AML-193 (cell line): Measurements from ENCODE around the gene NPTX2.
A peak's percentile ranks its signal among the peaks of the same experiment; 100 is the strongest.

ENCODE experiments used
- DNase-seq, 2 experiments: peaks; one replicate each; lab custom pipeline; 2025; lab: John Stamatoyannopoulos, UW

Gene NPTX2

DNA sequence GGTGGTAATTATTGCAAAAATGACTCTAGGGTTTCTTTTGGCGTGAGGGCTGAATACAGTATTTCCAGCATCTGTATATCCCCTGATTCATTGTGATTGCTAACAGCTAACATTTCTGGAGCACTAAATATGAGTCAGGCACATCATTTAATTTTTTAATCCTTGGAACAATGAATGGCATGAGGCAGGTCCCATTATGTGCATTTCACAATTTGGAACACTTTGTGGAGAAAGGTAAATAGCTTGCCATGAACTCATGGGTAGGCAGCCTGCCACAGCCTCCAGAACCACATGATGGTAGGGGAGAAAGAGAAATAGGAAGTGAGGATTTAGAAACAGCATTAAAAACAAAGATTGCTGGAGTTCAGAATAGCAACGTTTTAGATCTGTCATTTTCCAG lies 1.7 kb downstream of the NPTX2 start:
- no peak for DNase-seq

DNA sequence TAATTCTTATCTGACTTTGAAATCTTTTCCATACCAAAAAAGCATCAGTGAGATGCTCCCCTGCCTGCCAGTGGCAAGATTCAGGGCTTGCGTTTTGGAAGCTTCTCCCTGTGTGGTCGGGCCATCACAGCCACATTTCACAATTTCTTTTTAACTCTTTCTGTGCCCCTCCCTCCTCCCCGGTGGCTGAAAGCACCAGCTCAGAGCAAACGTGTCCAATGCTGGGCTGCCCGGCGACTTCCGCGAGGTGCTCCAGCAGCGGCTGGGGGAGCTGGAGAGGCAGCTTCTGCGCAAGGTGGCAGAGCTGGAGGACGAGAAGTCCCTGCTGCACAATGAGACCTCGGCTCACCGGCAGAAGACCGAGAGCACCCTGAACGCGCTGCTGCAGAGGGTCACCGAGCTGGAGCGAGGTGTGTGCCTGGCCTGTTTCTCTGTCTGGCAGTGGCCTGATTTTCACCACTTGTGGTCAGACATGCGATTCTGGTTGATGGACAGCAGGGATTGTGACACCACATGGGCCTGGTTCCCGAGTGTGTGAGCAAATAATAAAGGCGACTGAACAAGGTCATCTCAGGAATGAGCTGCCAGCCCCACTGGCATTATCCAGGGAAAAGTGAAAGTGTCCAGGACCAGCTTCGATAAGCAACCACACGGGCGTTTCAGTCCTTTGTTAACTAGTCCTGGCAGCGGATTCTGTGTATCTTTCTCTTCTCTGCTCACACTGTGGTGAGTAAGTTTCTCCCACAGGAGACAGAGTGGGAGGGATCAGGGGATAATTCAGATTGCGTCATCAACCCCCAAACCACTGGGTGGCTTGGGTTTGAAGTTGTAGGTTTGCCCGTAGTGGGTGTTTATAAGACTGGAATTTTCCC lies 2.6 kb downstream of the NPTX2 start:
- no peak for DNase-seq

DNA sequence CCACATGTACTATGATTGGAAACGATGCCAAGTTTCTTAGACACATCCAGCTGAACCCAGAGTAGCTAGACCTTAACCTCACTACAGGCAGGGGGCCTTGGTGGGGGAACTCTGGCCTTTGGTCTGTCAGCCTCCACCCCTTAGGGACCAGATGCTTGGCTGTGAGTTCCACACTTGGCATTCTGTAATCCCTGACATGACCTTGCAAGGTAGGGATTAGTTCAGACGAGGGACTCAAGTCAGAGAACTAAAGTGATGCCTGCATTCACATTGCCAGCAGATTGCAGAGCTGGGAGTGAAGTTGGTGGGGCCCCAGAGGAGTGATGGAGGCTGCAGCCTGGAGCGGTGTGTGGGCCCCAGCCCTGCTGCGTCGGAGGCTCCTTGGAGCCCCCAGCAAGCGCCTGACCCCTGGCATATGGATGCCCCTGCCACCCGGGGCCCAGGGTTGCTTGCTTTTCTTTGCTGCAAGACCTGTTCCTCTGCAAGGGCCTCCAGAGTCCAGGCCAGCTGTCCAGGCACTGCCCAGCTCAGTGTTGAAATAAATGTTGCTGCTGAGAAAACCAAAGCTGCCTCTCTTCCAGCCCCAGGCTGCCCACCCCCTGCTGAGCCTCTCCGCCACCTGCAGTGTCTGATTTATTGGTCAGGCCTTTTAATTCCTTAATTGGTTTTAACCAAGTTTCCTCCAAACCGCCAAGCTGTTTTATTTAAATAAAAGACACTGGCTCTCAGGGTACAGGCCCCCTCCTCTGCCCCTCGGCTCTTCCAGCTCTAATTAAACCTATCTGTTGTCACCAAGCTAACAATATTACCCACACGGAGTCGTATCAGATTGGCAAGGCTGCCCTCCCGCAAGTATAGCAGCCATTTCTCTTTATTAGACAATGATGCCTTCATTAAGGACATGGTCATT lies 4.7 kb downstream of the NPTX2 start:
- no peak for DNase-seq

DNA sequence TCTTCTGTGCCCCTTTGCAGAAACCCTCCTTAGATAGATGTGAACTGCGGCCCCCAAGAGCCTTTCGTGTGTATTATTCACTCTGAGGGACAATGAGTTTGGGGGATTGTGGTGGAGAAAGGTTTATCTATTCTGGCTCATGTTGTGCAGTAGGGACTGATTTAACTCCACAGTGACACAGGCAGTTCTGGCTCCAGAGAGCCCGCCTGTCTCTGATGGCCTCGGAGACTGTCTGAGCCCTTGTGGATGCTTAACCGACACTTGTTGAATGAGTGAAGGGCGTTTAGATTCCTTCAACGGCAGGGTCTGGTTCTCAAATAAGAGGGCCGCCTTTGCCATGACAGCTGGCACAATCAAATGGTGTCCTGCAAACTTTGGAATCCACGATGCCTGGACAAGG lies 5.8 kb downstream of the NPTX2 start:
- no peak for DNase-seq

DNA sequence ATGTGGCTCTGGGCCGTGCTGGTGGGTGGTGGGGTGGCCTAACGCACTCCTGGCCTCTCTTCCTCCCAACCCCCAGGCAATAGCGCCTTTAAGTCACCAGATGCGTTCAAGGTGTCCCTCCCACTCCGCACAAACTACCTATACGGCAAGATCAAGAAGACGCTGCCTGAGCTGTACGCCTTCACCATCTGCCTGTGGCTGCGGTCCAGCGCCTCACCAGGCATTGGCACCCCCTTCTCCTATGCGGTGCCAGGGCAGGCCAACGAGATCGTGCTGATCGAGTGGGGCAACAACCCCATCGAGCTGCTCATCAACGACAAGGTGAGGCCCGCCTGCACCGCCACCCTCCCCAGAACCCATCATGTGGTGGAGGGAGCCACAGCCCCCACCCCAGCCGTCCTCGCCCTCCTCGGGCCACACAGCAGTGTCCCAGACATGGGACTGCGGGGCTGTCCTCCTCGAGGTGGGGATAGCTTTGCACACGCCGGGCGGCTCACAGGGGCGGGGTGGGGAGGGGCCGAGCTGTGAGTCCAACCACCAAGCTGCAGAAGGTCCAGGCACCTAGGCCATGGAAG lies 7.8 kb downstream of the NPTX2 start:
- DNase-seq, result no peak

DNA sequence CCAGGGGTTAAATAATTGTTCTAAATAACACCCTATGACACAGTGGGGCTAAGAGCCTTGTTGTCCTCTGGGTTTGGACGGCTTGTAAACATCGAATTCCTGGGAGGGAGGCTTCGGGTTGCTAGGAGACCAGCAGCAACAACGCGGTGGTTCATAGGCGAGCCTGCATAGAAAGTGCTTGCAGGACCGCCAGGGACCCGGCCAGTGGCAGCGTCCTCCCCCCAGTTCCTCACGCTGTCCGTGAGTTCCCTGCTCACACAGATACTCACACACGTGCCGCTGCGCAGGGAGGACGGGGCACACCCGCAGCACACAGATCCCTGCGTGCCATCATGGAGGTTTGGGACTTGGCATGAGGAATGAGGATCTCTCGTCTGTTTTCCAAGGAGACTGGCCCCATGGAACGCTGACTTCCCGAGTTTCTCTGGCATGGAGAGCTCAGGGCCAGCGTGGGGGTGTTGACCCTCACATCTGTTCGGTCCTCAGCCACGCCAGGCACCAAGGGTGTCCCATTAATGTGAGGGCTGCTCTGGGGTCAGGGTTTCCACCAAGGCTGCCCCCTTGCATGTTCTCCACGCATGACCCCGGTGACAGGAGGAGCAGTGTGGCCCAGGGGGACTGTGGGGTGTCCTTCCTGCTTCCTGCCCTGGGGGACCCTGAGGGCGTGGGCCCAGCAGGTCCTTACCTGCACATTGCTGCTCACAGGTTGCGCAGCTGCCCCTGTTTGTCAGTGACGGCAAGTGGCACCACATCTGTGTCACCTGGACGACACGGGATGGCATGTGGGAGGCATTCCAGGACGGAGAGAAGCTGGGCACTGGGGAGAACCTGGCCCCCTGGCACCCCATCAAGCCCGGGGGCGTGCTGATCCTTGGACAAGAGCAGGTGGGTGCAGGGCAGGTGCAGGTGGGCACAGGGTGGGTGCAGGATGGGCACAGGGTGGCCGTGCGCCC lies 9.7 kb downstream of the NPTX2 start:
- DNase-seq, result no peak

DNA sequence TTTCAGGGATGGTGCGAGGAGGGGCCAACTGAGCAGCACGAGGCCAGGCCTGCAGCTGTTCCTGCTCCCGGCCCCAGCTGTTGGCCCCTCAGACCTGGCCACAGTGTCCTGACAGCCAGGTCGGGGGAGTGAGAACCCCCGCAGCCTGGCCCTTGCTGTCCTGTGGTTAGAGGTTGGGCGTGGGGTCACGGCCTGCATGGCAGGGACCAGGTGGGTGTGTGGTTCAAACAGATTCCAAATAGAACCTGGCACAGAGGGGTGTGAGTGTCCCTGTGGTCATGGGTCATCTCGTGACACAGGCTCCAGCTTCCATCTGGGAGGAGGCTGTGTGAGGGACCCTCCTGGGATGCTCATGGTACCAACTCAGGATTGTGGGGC lies 10.3 kb downstream of the NPTX2 start:
- DNase-seq, result no peak

DNA sequence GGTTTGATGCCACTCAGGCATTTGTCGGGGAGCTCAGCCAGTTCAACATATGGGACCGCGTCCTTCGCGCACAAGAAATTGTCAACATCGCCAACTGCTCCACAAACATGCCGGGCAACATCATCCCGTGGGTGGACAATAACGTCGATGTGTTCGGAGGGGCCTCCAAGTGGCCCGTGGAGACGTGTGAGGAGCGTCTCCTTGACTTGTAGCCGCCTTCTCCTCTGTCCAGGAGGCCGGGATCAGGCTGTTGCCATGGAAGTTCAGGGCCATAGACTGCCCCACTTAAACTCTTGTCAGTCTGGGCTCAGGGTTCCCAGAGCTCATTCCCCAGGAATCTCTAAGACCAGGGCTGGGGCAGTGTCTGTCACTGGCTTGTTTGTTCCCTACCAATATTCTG lies 11.3 kb downstream of the NPTX2 start:
- DNase-seq, result no peak

DNA sequence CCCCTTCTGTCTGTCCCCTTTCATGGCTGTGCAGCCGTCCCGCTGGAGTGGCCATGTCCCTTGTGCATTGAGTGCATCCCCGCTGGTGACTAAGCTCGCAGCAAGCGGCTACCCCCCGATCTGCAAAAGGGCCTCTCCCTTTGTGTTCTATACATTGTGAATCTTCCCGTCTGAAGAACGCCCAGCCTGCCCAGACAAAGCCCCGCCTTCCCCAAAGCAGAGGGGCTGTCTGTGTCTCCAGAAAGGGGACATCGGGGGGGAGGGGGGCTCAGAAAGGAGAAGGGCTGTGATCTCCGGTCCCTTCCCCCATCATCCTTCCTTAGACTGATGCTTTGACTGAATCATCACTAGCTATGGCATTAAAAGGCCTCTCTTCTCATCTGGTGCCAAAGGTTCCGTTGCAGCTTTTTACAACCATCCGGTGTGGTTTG lies 11.9 kb downstream of the NPTX2 start:
- no peak for DNase-seq

DNA sequence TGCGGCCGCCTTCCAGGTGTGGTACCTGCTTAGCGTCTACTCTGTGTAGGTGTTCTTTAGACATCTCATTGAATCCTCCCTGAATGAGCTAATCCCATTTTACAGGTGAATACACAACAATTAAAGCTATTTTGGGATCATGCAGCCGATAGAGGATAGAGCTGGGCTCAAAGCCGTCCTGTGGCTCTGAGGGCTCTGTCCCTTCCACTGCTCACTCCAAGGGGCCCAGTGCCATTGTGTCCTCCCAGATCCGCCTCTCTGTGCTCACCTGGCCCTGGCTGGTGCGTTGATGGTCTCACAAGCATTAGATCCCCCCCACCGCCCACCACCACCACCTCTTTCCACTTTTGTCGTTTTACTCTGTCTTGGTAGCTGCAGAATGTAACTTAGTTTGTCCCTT lies 13.1 kb downstream of the NPTX2 start:
- no peak for DNase-seq

DNA sequence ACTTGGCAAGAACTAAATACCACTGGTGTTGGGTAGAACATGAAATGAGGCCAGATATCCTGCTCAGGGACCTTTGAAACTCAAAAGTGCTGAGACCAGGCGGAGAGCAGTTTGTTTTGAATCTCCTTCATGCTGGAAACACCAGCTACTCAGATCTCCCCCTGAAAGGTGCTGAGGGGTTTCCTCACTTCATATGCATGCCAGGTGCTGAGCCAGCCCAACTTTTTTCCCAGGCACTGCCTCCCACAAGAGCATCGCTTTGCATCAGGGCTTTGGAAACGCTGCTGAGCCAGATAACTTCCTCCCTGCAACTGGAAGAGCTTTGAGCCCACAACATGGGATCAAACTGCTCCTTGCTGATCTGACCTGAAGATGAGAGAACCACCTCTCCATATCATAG lies 13.7 kb downstream of the NPTX2 start:
- no peak for DNase-seq

DNA sequence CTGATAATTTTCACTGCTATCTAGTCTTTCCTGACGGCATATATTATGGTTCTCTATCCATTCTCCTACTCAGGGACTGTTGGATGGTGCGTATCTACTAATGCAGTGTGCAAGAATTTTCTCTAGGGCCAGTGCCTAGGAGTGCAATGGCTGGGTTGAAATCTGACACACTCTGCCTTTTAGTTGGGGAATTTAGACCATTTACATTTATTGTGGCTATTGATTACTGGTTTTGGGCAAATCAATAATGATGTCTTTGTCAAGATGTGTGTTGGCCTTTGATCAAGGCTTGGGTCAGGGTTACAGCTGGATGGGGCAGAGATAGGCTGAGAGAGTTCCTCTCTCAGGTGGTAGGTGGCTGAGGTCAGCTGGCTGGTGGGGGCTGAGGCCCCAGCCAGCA lies 21.8 kb downstream of the NPTX2 start:
- DNase-seq, result no peak

DNA sequence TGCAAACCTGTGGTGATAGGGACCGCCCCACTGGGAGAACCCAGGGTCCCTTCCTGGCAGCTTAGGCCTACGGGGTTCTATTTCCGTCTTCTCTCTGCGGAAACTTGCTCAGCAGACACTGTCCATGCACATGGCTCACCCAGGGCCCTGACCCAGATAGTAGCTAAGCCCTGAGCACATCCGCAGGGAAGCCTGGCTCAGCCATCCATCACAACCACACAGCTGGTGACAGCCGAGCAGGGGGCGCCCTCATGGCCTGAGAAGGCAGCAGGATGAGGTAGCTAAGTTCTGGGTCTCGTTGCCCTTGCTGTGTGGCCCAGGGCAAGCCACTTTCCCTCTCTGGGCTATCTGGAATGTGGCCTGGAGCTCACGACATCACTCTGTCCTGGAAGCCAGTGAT lies 23.3 kb downstream of the NPTX2 start:
- no peak for DNase-seq

DNA sequence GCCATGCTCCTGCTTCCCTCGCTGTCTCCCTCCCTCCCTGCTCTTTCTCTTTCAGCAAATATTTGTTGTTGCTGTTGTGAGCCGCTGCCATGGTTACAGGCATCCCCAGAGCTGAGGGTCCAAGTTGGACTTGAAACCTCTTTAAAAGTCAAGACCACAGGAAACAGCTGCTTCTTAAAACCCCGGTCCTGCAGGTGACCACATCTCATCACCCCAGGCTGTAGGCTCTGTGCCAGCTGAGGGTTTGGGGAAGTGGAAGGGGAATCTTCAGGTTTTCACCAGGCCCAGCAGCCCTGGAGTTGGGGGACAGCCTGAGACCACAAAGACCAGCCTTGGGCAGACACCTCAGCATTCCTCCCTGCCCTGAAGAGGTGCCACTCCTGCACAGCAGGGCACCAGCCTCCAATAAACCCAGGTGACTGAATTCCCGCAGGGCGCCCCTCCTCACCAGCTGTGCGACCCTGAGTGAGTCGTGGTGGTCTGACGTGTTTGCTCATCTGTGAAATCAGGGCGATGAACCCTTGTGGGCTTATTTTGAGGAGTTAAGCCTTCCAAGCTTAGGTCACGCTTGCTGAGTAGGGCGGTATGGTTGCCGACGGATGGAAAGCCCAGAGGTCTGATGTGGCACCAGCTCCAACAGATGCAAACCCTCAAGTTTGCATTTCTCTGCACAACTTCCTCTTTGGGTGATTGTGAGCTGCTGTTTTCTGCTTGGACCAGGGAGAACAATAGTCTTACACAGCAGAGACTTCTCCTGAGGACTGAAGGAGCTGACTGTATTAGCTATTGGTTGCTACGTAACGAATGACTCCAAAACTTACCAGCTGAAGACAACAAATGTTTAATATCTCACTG lies 24.8 kb downstream of the NPTX2 start:
- DNase-seq, result peak; percentile 17 to 20

DNA sequence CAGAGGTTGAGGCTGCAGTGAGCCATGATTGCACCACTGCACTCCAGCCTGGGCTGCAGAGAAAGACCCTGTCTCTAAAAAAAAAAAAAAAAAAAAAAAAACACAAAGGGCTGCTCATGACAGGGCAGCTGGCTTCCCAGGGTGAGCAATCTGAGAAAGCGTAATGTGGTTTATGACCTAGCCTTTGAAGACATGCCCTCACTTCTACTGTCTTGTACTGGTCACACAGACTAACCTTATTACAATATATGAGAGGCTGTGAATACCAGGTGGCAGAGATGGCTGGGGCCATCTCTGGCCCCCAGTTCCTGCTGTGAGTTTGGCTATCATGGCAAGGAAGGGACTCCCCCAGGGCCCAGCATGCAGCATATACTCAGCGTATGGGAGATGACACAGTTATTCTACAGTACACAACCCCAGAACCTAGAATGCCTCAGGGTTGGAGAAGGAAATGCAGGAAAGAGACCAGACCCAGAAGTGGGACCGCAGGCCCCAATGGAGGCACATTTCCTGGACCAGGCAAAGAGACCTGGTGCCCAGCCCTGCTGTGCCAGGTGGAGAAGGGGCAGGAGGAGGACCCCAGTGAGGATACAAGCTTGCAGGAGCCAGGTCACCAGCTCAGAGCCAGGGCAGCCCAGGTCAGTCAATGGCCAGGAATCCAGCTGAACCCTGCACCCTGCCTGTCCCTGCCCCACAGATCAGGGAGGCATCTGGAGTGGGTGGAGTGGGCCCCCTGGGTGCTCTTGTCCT lies 26.3 kb downstream of the NPTX2 start:
- no peak for DNase-seq

DNA sequence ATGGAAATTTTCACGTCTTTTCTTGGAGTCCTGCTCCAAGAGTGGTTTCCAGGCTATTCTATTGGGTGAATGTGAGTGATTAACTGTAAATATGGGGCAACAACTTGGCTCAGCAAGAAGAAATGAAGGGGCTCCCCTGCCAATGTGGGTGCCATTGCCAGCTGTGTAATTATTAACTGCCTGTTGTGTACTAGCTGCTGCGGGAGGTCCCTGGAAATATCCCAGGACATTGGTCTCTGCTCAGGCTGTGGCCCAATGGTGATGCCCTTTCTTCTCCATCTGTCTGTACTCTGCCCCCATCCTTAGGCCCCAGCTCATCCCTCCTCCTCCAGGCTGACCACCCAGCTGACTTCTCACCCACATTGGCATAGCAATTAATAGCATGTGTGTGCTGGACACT lies 29.4 kb downstream of the NPTX2 start:
- no peak for DNase-seq

DNA sequence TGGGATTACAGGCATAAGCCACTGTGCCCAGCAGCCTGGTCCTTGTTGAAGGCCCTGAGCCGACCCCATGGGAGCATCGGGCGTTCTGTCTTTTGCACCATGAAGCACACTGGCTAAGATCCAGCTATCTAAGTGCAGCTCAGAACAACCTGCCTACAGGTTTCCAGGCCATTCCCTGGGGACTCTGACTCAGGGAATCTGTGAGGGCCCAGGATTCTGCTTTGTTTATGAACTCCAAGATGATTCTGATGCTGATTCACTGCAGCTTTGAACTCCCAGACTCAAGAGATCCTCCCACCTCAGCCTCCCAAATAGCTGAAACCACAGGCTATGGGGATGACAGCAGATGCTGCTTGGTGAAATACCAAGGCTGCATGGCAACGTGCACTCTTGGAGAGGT lies 30.2 kb downstream of the NPTX2 start:
- DNase-seq, result no peak

DNA sequence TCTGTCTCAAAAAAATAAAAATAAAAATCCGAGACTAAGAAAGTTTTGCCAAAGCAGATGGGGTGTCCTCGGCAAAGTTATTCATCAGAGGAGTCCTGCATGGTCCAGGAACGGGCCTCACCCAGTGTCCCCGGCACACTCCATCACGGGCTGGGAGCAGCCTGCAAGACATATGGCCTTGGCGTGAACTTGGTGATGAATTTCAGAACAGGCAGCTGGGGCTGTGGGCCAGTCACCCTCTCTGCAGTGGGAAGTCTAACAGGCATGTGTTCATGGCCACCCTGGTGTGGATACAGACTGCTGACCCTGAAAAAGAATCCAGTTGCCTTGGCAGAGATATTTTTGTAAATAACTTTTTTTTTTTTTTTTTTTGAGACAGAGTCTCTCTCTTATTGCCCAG lies 34.7 kb downstream of the NPTX2 start:
- no peak for DNase-seq

DNA sequence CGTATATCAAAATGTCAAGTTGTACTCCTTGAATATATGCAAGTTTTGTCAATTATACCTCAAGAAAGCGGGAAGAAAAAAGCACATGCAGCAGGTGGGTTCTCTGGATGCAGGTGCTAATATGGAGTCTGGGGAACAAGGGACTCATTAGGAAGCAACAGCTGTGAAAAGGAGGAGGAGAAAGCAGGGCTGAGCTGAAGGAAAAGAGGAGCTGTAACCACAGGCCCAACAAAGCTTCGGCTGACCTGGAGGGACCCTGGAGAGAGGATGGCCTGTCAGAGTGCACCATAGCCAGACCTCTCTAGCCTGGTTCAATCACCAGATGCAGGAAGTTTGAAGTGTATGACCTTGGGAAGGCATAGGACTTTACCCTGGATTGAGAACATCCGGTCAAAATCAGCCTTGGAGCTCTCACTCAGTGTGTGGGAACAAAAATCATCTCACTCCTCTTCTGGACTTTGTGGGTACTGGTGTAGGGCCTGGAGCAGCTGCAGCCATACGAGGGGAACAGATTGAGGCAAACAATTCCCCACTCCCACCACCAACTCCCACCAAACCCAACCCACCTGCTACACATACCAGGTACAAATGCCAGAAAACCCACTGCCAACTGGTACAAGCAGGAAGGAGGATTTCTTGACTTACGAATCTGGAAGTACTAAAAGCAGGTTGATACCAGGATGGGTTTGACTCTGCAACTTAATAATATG lies 36.7 kb downstream of the NPTX2 start:
- DNase-seq, result no peak
